NT2/D1 (cell line): ENCODE measurements around the gene PLCD1.

ENCODE experiments used
- SUZ12 ChIP-seq: IDR thresholded peaks from 2 replicates; pipeline ENCODE4 v1.6.1; 2011; ENCODE audit not compliant: insufficient read length, insufficient read depth; ENCODE audit errors: extremely low read depth
- YY1 ChIP-seq: IDR thresholded peaks from 2 replicates; pipeline ENCODE4 v1.6.1; 2011; ENCODE audit not compliant: insufficient read length, insufficient read depth
- ZNF274 ChIP-seq: IDR thresholded peaks from 2 replicates; pipeline ENCODE4 v1.6.1; 2011; ENCODE audit warnings: mild to moderate bottlenecking, low read depth, low read length

GRCh38 chr3:38046821-38047220 is 17.4 kb upstream of the PLCD1 start:
- TF ChIP-seq ZNF274: no peak
- TF ChIP-seq YY1: no peak
- no peak for TF ChIP-seq SUZ12
